ENCODE data around the gene LRMDA. TPM values are rescaled to one million over a fixed set of nuclear protein-coding genes. Genes with fewer than 3 reads are reported as not detected.
A peak's percentile ranks its signal among the peaks of the same experiment; 100 is the strongest.

LRMDA gene
- total RNA-seq, 1 experiment from 2014 or later, result 1.2 TPM

DNA sequence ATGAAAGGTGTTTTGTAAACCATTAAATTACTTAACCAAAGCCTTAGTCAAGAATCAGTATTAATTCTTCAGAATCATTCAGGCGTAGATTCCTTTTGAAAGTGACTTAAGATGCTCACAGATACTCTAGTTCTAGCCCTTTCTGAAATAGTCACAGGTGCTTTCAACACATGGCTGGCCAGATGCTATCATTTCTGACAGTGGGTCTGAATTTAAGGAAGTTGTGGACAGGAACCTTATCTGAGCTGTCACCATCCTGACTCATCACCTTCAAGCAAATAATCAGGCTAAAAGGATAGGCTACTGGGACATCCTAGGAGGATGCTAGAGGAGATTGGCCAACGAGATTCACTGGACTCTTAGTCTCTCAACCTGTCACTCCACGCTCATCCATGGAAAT is 501.5 kb downstream of the LRMDA start:
- Histone ChIP-seq H3K4me1 (ENCODE audit: insufficient read depth, low read length) (no peaks in the 10 kb centered on the region), H3K9me2 (replicated peaks; ENCODE audit: low read length) (no peaks in the 10 kb centered on the region), H3K9me3 (ENCODE audit: low read length) (no peaks in the 10 kb centered on the region), H3K27me3 (ENCODE audit: low read length) (peaks cover 78% of the 10 kb centered on the region), H4K20me1 (ENCODE audit: low read length) (no peaks in the 10 kb centered on the region), H3K27ac (ENCODE audit: low read length) (no peak overlapping the region), H2AFZ (ENCODE audit: low read length) (no peak overlapping the region), H3K4me3 (ENCODE audit: low read length) (no peak overlapping the region), H3K79me2 (ENCODE audit: low read length) (no peaks in the 10 kb centered on the region), H3K36me3 (ENCODE audit: low read depth, low read length) (no peaks in the 10 kb centered on the region), H3F3A (ENCODE audit: low read length, unreplicated experiment) (no peaks in the 10 kb centered on the region), H3K4me2 (ENCODE audit: low read length) (no peak overlapping the region), H3K9ac (ENCODE audit: low read length) (no peak overlapping the region)
- BruUV-seq (replicated peaks), result no TSS peak
- ATAC-seq (peak; percentile 43), DNase-seq (peak; percentile 60)
- ChIA-PET CTCF (no interaction called here), POLR2A (ENCODE audit: unreplicated experiment) (no interaction called here)
- TF ChIP-seq EZH2 (IDR thresholded peaks at IDR 0.05; ENCODE audit: low read length, unreplicated experiment) (no peak), EZH2phosphoT487 (IDR thresholded peaks at IDR 0.05; ENCODE audit: borderline replicate concordance, low read length) (no peak)
- TF ChIP-seq, protein P1, sequence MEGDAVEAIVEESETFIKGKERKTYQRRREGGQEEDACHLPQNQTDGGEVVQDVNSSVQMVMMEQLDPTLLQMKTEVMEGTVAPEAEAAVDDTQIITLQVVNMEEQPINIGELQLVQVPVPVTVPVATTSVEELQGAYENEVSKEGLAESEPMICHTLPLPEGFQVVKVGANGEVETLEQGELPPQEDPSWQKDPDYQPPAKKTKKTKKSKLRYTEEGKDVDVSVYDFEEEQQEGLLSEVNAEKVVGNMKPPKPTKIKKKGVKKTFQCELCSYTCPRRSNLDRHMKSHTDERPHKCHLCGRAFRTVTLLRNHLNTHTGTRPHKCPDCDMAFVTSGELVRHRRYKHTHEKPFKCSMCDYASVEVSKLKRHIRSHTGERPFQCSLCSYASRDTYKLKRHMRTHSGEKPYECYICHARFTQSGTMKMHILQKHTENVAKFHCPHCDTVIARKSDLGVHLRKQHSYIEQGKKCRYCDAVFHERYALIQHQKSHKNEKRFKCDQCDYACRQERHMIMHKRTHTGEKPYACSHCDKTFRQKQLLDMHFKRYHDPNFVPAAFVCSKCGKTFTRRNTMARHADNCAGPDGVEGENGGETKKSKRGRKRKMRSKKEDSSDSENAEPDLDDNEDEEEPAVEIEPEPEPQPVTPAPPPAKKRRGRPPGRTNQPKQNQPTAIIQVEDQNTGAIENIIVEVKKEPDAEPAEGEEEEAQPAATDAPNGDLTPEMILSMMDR (conservative IDR thresholded peaks at IDR 0.05; ENCODE audit: low read depth, low read length), result no peak
- intact Hi-C loops (cut with micrococcal nuclease), result no loop called here

DNA sequence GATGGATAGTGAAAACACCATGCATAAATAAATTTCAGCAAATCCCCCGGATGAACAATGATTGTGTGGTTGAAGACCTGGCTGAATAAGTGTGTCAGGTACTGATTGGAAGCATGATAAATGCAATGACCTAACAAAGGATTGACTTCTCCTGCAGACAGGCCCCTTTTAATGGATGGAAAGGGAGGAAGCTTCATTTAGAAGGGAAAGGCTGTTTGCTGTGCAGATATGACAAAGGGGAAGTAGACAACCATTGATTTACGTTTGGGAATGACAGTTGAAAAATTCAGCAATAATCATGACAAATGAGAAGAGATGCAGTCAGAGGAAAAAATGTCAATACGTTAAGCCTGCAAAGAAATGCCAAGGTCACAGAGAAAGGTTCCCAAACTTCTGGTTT is 503.8 kb downstream of the LRMDA start:
- Histone ChIP-seq H3K9me3 (ENCODE audit: low read length) (no peaks in the 10 kb centered on the region), H3K9me2 (replicated peaks; ENCODE audit: low read length) (no peaks in the 10 kb centered on the region), H3K9ac (ENCODE audit: low read length) (no peak overlapping the region), H3F3A (ENCODE audit: low read length, unreplicated experiment) (no peaks in the 10 kb centered on the region), H3K79me2 (ENCODE audit: low read length) (no peaks in the 10 kb centered on the region), H3K4me3 (ENCODE audit: low read length) (no peak overlapping the region), H2AFZ (ENCODE audit: low read length) (no peak overlapping the region), H3K4me2 (ENCODE audit: low read length) (no peak overlapping the region), H3K4me1 (ENCODE audit: insufficient read depth, low read length) (no peaks in the 10 kb centered on the region), H4K20me1 (ENCODE audit: low read length) (no peaks in the 10 kb centered on the region), H3K36me3 (ENCODE audit: low read depth, low read length) (no peaks in the 10 kb centered on the region), H3K27ac (ENCODE audit: low read length) (no peak overlapping the region), H3K27me3 (ENCODE audit: low read length) (peaks cover 78% of the 10 kb centered on the region)
- ATAC-seq (no peak), DNase-seq (no peak)
- BruUV-seq (replicated peaks), result no TSS peak
- TF ChIP-seq EZH2phosphoT487 (IDR thresholded peaks at IDR 0.05; ENCODE audit: borderline replicate concordance, low read length) (no peak), EZH2 (IDR thresholded peaks at IDR 0.05; ENCODE audit: low read length, unreplicated experiment) (no peak)
- TF ChIP-seq, protein P1 (conservative IDR thresholded peaks at IDR 0.05; ENCODE audit: low read depth, low read length), result no peak
- ChIA-PET POLR2A (ENCODE audit: unreplicated experiment) (no interaction called here), CTCF (no interaction called here)
- intact Hi-C loops (cut with micrococcal nuclease), result no loop called here

DNA sequence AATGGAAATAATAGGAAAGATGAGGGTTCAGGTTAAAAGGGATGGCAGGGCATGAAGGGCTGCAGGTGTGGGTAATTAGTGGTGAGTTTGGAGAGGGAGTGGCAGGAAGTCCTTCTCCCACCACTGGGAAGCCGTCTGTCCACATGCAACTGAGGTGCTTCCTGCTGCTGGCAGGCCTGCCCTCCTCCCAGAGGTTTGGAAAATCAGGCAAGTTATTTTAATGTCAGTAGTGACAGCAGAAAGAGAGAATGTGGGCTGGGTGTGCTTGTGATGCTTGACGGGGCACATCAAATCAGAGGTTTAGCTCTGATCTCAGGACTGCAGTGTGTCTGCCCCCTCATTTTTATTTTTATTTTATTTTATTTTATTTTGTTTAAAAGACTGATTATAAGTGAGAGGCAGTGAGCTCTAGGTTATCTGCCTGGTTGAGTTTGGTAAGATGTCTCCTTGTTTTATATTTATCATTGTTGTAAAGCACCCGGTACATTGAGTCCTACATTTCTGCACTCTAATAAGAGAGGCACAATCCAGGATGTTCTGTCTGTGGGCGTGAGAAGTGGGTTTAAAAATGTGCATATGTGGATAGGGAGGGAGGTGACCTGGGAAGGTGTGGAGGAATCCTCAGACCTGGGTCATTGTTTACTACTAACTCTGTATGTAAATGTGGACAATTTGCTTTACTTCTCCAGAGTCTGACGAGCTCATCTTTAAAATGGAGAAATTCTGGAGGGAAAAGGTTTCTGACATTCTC is 504.4 kb downstream of the LRMDA start:
- POLR2A ChIA-PET (ENCODE audit: unreplicated experiment), result no interaction called here
- no peaks in the 10 kb centered on the region for H3K36me3 ChIP-seq (ENCODE audit: low read depth, low read length)
- no peak overlapping the region for H3K9ac ChIP-seq (ENCODE audit: low read length)
- no peaks in the 10 kb centered on the region for H4K20me1 ChIP-seq (ENCODE audit: low read length)
- BruUV-seq (replicated peaks), result no TSS peak
- CTCF ChIA-PET, result no interaction called here
- no peak for TF ChIP-seq EZH2phosphoT487 (IDR thresholded peaks at IDR 0.05; ENCODE audit: borderline replicate concordance, low read length)
- peak; percentile 23 for TF ChIP-seq EZH2 (IDR thresholded peaks at IDR 0.05; ENCODE audit: low read length, unreplicated experiment)
- no peaks in the 10 kb centered on the region for H3K9me2 ChIP-seq (replicated peaks; ENCODE audit: low read length)
- no peaks in the 10 kb centered on the region for H3K4me1 ChIP-seq (ENCODE audit: insufficient read depth, low read length)
- no peak overlapping the region for H3K4me3 ChIP-seq (ENCODE audit: low read length)
- ATAC-seq (peak; percentile 21), DNase-seq (no peak)
- H3K4me2 ChIP-seq (ENCODE audit: low read length), result no peak overlapping the region
- intact Hi-C loops (cut with micrococcal nuclease), result no loop called here
- peaks cover 78% of the 10 kb centered on the region for H3K27me3 ChIP-seq (ENCODE audit: low read length)
- no peaks in the 10 kb centered on the region for H3K9me3 ChIP-seq (ENCODE audit: low read length)
- H3K27ac ChIP-seq (ENCODE audit: low read length), result no peak overlapping the region
- H2AFZ ChIP-seq (ENCODE audit: low read length), result no peak overlapping the region
- H3F3A ChIP-seq (ENCODE audit: low read length, unreplicated experiment), result no peaks in the 10 kb centered on the region
- no peaks in the 10 kb centered on the region for H3K79me2 ChIP-seq (ENCODE audit: low read length)
